HG02588 (cell line): ENCODE data around the gene NDUFA3.
A peak's percentile ranks its signal among the peaks of the same experiment; 100 is the strongest.

Experiments
- ATAC-seq: cut with Tn5 transposase; IDR thresholded peaks from one replicate; pipeline ENCODE4 v1.9.1; 2021; ENCODE audit warnings: mild to moderate bottlenecking, moderate library complexity; ENCODE audit not compliant: unreplicated experiment

The NDUFA3 gene

DNA sequence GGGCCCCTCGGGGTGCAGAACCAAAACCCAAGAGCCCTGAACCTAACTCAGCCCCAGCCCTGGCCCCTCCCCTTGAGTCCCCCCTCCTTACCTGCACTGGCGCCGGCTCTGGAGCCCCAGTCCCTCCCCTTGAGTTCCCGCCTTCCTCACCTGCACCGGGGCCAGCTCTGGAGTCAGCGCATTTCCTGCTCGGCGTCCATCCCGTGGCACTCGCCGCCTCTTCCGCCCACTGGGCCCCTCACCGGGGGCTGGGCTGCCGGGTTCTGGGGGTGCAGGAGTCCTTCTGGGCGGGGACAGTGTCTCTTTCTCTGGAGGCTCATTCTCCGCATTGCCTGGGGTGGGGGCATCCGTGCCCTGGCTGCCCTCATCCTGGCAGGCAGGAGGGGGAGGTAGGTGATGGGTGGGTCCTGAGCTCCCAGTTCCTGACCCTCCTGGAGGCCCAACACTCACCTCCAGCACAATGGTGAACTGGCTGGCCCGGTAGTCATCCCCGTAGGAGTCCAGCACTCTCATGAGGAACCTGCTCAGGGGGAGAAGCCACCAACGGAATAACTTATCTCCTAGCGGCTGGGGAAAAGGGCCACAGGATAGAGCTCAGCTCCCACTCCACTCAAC is 5.3 kb downstream of the NDUFA3 start:
- no peak for ATAC-seq

DNA sequence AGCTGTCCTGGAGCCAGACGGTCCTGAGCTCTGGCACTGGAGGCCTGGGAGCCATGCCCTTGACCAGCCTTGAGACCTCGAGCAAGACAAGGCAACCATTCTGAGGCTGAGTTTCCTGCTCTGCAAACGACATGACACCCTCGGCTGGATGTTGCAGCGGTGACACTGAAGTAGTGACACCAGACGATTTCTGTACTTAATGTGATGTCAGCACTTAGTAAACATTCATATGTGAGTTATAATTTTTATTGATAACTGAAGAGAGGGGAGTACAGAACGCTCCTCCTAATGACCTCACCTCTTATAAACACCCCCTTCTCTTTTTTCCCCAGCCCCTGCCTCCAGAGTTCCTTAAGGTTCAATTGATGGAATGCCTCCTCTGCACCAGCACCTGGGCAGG is 5.8 kb downstream of the NDUFA3 start:
- ATAC-seq, result no peak

DNA sequence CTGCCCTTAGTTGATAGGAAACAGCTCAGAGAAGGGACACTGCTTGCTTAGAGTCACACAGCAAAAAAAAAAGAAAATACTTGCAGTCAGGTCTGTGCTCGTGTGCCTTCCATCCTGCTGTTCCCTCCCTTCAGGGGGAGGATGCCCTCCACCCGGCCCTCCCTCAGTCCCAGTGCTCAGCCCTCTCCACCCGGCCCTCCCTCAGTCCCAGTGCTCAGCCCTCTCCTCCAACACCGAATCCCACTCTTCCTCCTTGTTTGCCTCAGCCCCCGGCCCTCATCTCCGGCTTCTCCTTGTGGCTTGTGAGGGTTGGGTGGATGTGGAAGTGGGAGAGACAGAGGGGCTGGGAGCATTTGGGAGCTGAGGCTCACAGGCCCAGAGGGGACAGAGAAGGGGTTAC is 7.0 kb downstream of the NDUFA3 start:
- no peak for ATAC-seq

DNA sequence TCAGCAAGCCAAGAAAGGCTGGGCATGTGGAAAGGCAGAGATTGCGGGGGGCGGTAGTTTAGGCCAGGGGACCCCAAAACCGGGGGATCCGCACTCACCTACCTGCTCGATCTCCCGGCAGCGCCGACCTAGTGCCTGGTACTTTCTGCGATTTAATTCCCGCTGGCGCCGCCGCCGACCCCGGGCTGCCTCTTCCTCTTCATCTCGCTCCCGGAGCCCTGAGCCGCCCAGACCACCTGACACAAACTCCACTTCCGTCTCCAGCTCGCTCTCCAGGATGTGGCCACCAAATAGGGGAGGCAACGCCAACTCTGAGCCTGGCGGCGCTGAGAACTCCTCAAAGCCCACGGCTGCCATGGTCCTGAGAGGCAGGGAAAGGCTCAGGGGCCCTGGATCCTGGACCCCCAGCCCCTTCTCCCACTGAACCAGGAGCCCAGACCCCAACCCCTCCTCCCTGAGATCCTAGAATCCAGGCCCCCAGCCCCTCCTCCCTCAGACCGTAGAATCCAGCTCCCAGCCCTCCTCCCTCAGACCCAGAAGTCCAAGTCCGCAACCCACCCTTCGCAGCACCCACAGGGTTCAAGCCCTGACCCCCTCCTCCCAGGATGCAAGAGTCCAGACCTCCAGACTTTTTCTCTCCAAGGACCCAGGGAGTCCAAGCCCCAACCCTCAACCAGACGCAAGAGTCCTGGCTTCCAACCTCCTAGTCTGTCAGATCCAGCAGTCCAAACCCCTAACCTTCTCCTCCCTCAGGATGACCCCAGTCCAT is 11.9 kb downstream of the NDUFA3 start:
- no peak for ATAC-seq

DNA sequence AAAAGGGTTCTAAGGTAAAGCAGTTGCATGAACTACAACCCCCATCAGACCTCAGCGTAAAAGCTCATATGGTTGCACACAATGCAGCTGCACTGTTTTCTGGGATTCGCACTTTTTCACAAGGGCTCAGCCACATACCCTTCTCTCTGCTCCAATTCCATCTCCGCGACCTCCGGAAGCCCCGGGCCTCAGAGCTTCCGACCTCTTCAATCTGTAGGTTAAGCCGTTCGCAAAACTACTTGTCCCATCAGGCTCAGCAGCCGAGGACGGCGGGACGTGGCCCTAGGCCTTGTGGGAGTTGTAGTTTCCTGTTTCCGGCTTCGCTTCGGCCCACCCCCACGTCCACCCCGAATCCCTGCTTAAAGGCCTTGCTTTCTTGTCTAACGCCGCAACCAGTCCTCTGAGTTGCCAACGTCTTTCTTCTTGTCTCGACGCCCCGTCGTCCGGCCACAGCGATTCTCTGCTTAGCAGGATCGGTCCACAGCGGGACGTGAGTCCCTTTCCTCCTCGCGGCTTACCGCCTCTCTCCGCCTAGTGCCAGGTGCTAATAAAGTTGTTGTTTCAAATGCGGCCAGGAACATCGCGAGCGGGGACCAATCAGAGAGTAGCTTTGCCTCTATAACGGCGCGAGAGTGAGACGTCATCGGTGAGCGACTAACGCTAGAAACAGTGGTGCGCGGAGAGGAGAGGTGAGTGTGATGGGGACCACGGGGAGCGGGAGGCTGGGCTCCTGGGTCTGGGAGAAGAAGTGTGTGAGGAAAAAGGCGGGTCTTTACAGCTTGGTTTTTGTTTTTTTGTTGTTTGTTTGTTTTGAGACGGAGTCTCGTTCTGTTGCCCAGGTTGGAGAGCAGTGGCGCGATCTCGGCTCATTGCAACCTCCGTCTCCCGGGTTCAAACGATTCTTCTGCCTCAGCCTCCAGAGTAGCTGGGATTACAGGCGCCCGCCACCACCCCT is 12.7 kb downstream of the NDUFA3 start, which contains the start of the genes PRPF31 and TFPT:
Gene PRPF31, plus strand, starts transcription at position 646 of the 955 bp plus-strand sequence. CDS start 2,525 bp downstream, outside the sequence.
Gene TFPT, minus strand, starts transcription at position 549 of the 955 bp plus-strand sequence. Its CDS starts 388 bp downstream, at position 161.
- peak; percentile 81 for ATAC-seq

DNA sequence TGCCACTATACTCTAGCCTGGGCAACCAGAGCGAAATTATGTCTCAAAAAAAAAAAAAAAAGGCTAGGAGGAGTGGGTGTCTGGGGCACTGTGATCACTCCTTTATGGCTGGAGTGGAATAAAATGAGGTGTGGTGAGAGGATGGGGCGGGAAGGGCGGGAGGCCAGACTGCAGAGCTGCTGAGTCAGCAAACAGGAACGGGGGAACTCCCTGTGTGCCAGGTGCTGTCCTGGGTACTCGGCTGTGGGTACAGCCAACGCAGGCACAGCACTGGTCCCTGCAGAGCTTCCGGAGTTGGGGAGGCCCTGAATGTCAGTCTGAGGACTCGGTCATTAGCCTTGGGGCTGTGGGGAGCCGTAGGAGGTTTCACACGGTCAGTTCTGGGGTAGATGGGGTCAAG is 18.6 kb downstream of the NDUFA3 start:
- no peak for ATAC-seq

DNA sequence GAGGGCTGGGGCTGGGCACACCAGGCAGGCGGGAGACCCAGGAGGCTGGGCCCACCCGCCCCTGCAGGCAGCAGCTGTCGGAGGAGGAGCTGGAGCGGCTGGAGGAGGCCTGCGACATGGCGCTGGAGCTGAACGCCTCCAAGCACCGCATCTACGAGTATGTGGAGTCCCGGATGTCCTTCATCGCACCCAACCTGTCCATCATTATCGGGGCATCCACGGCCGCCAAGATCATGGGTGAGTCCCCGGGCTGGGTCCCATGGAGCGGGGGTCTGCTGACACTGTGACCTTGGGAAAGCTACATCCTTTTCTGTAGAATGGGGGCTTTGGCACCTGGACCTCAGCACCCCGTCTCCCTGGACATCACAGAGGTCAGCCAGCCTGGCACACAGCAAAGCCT is 21.0 kb downstream of the NDUFA3 start:
- no peak for ATAC-seq

DNA sequence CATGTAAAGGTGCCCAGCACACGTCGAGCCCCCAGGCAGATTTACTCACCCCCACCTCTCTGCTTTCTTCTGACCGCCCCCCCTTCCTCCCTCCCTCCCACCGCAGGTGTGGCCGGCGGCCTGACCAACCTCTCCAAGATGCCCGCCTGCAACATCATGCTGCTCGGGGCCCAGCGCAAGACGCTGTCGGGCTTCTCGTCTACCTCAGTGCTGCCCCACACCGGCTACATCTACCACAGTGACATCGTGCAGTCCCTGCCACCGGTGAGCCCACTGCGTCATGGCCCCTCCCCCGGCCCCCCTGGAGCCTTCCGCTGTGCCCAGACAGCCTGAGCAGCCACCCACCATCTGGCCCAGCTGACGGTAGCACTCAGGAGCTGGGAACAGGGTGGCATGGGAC is 21.7 kb downstream of the NDUFA3 start:
- ATAC-seq, result no peak

DNA sequence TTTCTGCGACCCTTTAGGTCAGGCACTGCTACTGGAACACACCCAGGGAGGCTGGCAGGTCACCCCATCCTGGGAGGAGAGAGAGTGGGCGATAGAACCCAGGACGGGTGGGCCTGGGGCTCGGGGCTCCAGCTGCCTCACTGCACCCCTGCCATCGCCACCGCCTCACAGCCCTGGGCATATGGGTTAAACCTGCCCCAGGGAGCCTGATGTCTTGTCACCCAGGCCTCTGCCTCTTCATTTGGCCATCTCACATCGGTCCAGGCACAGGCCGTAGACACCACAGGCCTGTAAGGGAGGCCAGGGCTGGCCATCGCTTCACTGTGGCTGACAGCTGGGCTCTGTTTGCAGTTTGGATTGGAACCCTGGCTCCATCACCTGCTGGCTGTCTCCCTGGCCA is 23.1 kb downstream of the NDUFA3 start:
- ATAC-seq, result no peak

DNA sequence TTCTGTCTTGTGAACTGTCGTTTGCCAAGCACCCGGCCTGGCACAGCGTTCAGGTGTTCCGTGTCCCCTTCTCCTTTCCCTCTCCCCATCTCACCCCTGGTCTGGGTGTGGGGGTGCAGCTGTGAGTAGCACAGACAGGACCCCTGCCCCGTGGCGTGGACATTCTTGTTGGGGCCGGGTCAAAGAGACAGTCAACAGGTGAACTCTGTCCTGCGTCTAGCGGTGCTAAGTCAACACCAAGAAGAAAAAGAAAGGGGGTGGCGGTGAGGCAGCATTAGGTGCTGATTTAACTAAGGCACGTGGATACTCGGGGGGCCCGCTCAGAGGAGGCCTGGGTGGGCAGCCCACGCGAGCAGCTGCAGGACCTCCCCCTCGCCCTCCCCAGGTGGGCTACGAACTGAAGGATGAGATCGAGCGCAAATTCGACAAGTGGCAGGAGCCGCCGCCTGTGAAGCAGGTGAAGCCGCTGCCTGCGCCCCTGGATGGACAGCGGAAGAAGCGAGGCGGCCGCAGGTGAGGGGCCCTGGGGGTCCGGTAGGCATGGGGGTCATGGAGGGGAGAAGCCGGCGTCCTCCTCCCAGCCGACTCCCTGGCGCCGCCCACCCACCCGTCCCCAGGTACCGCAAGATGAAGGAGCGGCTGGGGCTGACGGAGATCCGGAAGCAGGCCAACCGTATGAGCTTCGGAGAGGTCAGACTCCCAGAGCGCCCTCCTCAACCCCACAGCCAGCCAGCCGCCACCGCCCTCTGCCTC is 25.2 kb downstream of the NDUFA3 start:
- ATAC-seq, result no peak

DNA sequence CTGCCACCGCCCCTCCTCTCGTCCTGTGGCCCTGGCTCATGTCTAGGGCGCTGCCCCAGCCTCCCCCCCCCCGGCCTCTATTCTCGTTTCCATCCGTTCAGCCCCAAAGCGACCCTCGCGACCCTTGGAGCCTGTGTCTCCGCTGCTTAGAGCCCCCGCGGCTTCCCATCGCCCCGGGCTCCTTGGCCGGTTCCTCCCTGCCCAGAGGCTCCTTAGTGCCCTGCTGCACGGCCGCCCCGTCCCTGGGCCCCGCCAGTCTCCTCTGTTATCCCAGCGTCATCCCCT is 25.7 kb downstream of the NDUFA3 start:
- no peak for ATAC-seq

DNA sequence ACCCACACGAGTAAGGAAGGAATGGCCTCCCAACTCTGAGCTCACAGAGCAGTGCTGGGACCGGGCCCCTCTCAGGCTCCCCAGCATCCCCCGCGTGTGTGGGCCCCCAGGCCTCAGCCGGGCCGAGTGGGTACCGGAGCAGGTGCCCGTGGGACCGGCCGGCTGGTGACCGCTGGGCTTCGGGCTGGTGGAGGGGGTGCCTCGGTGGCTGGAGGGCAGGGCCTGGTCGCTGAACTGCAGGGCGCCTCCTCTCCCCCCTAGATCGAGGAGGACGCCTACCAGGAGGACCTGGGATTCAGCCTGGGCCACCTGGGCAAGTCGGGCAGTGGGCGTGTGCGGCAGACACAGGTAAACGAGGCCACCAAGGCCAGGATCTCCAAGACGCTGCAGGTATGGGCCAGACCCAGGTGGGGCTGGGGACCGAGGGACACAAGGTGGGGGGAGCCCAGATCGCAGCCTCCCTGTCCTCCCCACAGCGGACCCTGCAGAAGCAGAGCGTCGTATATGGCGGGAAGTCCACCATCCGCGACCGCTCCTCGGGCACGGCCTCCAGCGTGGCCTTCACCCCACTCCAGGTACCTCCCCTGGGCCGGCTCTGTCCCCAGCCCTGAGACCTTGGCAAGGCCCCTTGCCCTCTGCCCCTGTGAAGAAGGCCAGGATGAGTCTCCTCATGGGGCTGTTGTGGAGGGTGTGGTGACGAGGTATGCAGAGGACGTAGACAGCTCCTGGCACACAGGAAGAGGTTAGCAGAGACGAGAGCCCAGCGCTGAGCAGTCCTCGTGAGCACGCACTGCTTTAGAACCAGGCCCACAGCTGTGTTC is 26.4 kb downstream of the NDUFA3 start:
- no peak for ATAC-seq

DNA sequence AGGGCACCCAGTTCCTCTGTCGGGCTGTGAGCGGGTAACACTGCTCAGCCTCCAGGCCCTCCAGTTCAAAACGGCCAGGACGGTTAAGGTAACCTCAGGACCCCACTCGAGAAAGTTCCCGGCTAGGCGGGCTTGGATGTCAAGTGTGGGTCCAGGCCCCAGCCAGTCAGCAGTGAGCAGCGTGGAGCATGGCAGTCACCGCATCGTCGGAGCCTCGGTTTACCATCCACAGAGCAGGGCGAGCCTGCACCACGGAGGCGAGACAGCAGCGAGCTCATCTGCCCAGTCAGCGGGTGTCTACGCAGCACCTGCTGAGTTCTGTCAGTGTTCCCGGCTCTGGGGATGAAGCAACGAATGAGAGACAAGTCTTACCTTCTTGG is 27.0 kb downstream of the NDUFA3 start:
- no peak for ATAC-seq

DNA sequence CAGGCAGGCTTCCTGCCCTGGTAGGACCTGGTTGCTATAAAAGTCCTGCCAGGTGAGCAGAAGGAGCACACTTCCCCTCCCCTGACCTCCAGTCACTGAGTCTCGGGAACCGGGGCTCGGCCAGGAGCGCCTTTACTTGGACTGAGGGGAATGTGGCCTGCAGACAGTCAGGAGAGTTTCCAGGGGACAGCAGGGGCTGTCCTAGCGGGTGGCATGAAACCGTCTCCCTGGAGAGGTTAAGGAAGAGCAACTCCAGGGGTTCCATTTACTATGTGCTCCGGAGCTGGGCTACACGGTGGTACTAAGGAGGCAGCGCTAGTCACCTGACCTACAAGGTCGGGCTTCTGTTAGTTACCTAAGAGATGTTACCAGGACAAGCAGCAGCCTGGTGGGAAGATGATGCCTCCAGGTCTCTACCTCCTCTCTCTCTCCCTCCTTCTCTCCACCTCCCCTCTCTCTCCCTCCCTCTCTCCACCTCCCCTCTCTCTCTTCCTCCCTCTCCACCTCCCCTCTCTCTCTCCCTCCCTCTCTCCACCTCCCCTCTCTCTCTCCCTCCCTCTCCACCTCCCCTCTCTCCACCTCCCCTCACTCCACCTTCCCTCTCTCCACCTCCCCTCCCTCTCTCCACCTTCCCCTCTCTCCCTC is 30.8 kb downstream of the NDUFA3 start:
- ATAC-seq, result no peak

DNA sequence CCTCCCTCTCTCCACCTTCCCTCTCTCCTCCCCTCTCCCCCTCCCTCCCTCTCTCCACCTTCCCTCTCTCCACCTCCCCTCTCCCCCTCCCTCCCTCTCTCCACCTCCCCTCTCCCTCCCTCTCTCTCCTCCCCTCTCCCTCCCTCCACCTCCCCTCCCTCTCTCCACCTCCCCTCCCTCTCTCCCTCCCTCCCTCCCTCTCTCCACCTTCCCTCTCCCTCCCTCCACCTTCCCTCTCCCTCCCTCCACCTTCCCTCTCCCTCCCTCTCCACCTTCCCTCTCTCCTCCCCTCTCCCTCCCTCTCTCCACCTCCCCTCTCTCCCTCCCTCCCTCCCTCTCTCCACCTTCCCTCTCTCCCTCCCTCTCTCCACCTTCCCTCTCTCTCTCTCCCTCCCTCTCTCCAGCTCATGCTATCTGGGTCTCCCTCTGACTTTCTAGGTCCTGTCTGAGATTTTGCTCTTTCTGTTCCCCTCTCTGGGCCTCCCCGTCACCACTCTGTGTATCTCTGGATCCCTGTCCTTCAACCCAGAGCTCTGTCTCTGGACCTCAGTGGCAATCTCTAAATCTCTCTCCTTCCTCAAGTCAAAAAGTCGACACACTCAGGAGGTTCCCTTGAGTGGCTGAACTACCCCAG is 31.4 kb downstream of the NDUFA3 start:
- no peak for ATAC-seq

DNA sequence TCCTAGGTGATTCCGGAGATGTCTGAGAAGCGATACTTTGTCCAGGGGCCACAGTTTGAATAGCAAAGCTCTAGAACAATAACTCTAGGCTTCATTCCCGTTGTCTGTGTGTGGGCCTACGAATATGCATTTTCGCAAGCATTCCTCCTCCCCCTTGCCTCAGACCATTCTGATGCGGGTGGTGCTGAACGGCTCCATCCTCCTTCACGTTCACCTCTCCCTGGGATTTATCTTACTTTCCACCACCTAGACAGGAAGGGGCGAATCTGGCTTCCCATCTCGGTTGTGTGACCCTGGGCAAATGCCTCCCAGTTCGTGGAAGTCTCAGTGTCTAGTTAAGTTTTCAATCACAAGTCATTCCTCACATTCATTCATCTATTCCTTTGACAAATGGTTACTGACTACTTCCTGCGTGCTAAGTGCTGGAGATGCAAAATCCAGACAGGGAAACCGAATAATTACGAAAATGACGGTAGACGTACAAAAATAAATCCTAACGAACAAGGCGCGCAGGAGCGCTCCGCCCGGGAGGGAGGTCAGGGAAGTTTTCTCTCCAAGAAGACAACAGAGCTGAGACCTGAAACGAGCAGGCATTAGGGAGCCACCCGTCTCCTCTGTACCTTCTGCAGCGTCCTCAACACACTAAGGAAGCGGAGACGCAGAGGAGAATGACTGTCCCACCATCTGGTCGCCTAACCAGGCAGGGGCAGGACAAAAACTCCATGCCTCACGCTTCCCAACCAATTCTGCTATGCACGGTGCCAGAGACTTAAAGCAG is 33.6 kb downstream of the NDUFA3 start:
- no peak for ATAC-seq

DNA sequence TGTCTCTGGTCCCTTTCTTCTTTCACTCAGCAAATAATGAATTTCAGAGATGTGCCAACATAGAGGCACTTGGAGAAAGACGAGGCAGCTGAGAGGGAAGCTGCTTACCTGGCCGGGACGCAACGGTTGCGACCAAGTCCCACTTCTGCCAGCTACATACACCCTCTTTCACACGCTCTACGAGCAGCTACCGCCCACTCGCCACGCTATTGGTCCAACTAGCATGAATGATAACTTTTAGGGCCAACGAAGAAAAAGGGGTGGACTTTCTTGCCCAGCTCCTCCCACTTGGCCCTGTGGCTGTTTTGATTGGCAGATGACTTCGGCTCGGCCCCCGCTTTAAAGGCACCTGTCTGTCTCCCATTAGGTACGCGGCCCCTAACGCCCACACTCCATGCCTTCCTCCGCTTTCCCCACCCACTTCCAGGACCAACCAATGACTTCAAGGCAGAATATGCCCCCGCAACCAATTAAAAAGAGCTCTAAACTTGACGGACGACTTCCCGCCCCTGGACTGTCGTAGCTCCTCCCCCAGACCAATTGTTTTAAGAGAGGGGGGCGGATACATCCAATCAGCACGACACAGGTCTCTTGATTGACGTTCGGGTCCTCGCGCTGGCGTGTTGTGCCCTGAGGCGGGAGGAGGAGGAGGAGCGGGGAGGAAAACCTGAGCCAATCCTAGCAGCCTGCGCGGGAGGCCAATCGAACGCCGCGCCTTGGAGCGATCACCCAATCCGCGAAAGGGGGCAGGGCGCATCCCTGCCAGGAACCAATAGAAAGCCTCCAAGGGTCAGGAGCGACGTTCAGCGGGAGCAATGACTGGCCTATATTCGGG is 34.4 kb downstream of the NDUFA3 start:
- ATAC-seq, result peak; percentile 75
